GM04503 (cell line): ENCODE data around the gene NXPH1.

Experiments used
- DNase-seq: peaks from one replicate; pipeline ENCODE4 v3.0.0-alpha.2; 2012; ENCODE audit warnings: low read depth

NXPH1 gene

GRCh38 chr7:8436965-8437364 is 3.6 kb downstream of the NXPH1 start:
- DNase-seq, result no peak

GRCh38 chr7:8437606-8438005 is 4.2 kb downstream of the NXPH1 start:
- DNase-seq, result no peak

- no peak for DNase-seq
Measured at GRCh38 chr7:8440670-8441069, 7.3 kb downstream of the NXPH1 start.

- no peak for DNase-seq
Measured at GRCh38 chr7:8441106-8441965, 7.9 kb downstream of the NXPH1 start.

GRCh38 chr7:8442051-8442813 is 8.8 kb downstream of the NXPH1 start:
- DNase-seq, result no peak

GRCh38 chr7:8442814-8443304 is 9.4 kb downstream of the NXPH1 start:
- no peak for DNase-seq

- DNase-seq, result no peak
Measured at GRCh38 chr7:8443576-8444467, 10.4 kb downstream of the NXPH1 start.

- DNase-seq, result no peak
Measured at GRCh38 chr7:8444468-8444769, 11.0 kb downstream of the NXPH1 start.

GRCh38 chr7:8453535-8453934 is 20.1 kb downstream of the NXPH1 start:
- no peak for DNase-seq

GRCh38 chr7:8455426-8455825 is 22.0 kb downstream of the NXPH1 start:
- DNase-seq, result no peak

- no peak for DNase-seq
Measured at GRCh38 chr7:8462309-8462708, 28.9 kb downstream of the NXPH1 start.

- DNase-seq, result no peak
Measured at GRCh38 chr7:8465338-8465737, 31.9 kb downstream of the NXPH1 start.

- DNase-seq, result no peak
Measured at GRCh38 chr7:8480527-8480926, 47.1 kb downstream of the NXPH1 start.

GRCh38 chr7:8481096-8481495 is 47.7 kb downstream of the NXPH1 start:
- DNase-seq, result no peak

- DNase-seq, result no peak
Measured at GRCh38 chr7:8481752-8482446, 48.5 kb downstream of the NXPH1 start.

- DNase-seq, result no peak
Measured at GRCh38 chr7:8490391-8491045, 57.1 kb downstream of the NXPH1 start.

GRCh38 chr7:8491106-8491505 is 57.7 kb downstream of the NXPH1 start:
- no peak for DNase-seq

- DNase-seq, result no peak
Measured at GRCh38 chr7:8491544-8492489, 58.4 kb downstream of the NXPH1 start.

GRCh38 chr7:8499128-8499527 is 65.7 kb downstream of the NXPH1 start:
- DNase-seq, result no peak

- DNase-seq, result no peak
Measured at GRCh38 chr7:8500286-8500685, 66.9 kb downstream of the NXPH1 start.
